ENCODE results near the gene CA14.

- TF ChIP-seq RCOR1 (IDR thresholded peaks at IDR 0.05; ENCODE audit: insufficient replicate concordance, low read length) (no peak), CTCF (conservative IDR thresholded peaks at IDR 0.05; ENCODE audit: low read depth, low read length) (no peak), POLR2A (IDR thresholded peaks at IDR 0.05; ENCODE audit: low read depth, low read length) (no peak), RAD21 (IDR thresholded peaks at IDR 0.05; ENCODE audit: low read length) (no peak), MXI1 (IDR thresholded peaks at IDR 0.05; ENCODE audit: borderline replicate concordance, low read depth, low read length) (no peak), USF2 (IDR thresholded peaks at IDR 0.05; ENCODE audit: low read depth, low read length) (no peak), ELK1 (IDR thresholded peaks at IDR 0.05; ENCODE audit: borderline replicate concordance, low read depth, low read length) (no peak), BHLHE40 (IDR thresholded peaks at IDR 0.05; ENCODE audit: low read depth, low read length) (no peak), SMC3 (IDR thresholded peaks at IDR 0.05; ENCODE audit: low read depth, low read length) (no peak), FOS (IDR thresholded peaks at IDR 0.05; ENCODE audit: low read depth, low read length) (no peak), RFX5 (IDR thresholded peaks at IDR 0.05; ENCODE audit: low read depth, low read length) (no peak)
Measured at GRCh38 chr1:150257624-150258585, at the start of gene CA14.
